ENCODE measurements around the gene RPL27. TPM values are rescaled to one million over a fixed set of nuclear protein-coding genes. Genes with fewer than 3 reads are reported as not detected.

The RPL27 gene
- total and polyA plus RNA-seq, 7 donors: 1,576 to 4,569 (median 2,828) TPM

GRCh38 chr17:42979511-42980273 is 18.5 kb upstream of the RPL27 start, which contains the start of gene PTGES3L:
Gene PTGES3L, minus strand, starts transcription at chr17:42980080. Its CDS starts 27 bp downstream, at chr17:42980053.
- TF ChIP-seq POLR2A (IDR thresholded peaks at IDR 0.05): no peak
- TF ChIP-seq POLR2AphosphoS5 (IDR thresholded peaks at IDR 0.05): peak in 1 of 4 donors; percentile 57
- Histone ChIP-seq H3K9me3 (no peaks in the 10 kb centered on the region), H3K27me3 (no peaks in the 10 kb centered on the region), H3K36me3 (no peaks in the 10 kb centered on the region), H3K4me1 (peaks cover 0 to 32% (median 22%) of the 10 kb centered on the region in 4 donors), H3K4me3 (peak within 1 kb of the TSS; percentile 73 to 96 (median 86)), H3K27ac (peak within 1 kb of the TSS; percentile 84 to 88 (median 86))
- intact Hi-C loops (cut with DNase I): loop anchor here (2.0 kb wide), 1 partner anchor 19 kb away; the partner anchor contains the start of gene RPL27
- WGBS, 2 donors: 13 to 34% methylated on average over 21 of the region's 21 CpGs
- DNase-seq: peak; percentile 82

- TF ChIP-seq POLR2A (IDR thresholded peaks at IDR 0.05) (peak; percentile 45 to 56), EP300 (IDR thresholded peaks at IDR 0.05) (no peak), POLR2AphosphoS5 (IDR thresholded peaks at IDR 0.05) (peak; percentile 74 to 89 (median 84))
- TF ChIP-seq, protein P1, sequence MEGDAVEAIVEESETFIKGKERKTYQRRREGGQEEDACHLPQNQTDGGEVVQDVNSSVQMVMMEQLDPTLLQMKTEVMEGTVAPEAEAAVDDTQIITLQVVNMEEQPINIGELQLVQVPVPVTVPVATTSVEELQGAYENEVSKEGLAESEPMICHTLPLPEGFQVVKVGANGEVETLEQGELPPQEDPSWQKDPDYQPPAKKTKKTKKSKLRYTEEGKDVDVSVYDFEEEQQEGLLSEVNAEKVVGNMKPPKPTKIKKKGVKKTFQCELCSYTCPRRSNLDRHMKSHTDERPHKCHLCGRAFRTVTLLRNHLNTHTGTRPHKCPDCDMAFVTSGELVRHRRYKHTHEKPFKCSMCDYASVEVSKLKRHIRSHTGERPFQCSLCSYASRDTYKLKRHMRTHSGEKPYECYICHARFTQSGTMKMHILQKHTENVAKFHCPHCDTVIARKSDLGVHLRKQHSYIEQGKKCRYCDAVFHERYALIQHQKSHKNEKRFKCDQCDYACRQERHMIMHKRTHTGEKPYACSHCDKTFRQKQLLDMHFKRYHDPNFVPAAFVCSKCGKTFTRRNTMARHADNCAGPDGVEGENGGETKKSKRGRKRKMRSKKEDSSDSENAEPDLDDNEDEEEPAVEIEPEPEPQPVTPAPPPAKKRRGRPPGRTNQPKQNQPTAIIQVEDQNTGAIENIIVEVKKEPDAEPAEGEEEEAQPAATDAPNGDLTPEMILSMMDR (IDR thresholded peaks at IDR 0.05): no peak
Observed at GRCh38 chr17:42980274-42980765, 17.9 kb upstream of the RPL27 start, which contains the start of gene RUNDC1. Gene RUNDC1, plus strand, starts transcription at chr17:42980565. Its CDS starts 12 bp downstream, at chr17:42980577.

DNA sequence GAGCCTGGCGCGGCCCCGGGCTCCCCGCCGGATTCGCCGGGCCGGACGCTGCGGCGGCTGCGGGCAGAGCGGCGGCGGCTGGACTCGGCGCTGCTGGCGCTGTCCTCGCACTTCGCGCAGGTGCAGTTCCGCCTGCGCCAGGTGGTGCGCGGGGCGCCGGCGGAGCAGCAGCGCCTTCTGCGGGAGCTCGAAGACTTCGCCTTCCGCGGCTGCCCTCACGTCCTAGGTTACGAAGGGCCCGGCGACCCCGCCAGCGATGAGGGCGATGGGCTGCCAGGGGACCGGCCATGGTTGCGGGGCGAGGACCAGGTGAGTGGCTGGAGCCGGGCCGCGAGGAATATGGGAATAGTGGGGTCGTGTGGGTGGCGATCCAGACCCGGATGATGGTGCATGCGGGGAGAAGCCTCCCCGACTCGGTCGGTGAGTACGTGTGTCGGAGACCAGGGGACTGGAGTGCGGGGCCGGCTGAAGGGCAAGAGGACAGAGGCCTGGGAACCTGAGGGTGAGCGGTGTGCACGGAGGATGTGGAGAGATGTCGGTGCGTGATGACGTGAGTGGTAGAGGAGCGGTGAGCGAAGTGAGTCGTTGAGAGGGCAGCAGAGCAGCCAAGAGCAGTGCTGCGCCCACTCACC is 17.3 kb upstream of the RPL27 start:
- Histone ChIP-seq H3K9me3 (no peaks in the 10 kb centered on the region), H3K4me1 (peaks cover 0 to 32% (median 22%) of the 10 kb centered on the region in 4 donors), H3K27me3 (no peaks in the 10 kb centered on the region), H3K27ac (peak overlapping the region; percentile 84 to 88 (median 86)), H3K4me3 (peak overlapping the region; percentile 73 to 96 (median 86)), H3K36me3 (peaks cover 0 to 11% (median 0%) of the 10 kb centered on the region in 4 donors)
- 0 to 1% methylated on average over 67 of the region's 67 CpGs for WGBS, 2 donors
- DNase-seq: peak; percentile 75
- intact Hi-C loops (cut with DNase I): loop anchor here (2.0 kb wide), 1 partner anchor 18 kb away; the partner anchor contains the start of gene RPL27
- TF ChIP-seq EP300 (IDR thresholded peaks at IDR 0.05) (no peak), POLR2AphosphoS5 (IDR thresholded peaks at IDR 0.05) (no peak), POLR2A (IDR thresholded peaks at IDR 0.05) (no peak)
- TF ChIP-seq, protein P1 (IDR thresholded peaks at IDR 0.05): no peak

More at GRCh38 chr17:42980274-42980765, 17.9 kb upstream of the RPL27 start, which contains the start of gene RUNDC1:
- peaks cover 0 to 6% (median 0%) of the 10 kb centered on the region in 4 donors for H3K36me3 ChIP-seq
- DNase-seq: peak; percentile 95
- intact Hi-C loops (cut with DNase I): loop anchor here (2.0 kb wide), 1 partner anchor 18 kb away; the partner anchor contains the start of gene RPL27
- 0 to 1% methylated on average over 39 of the region's 39 CpGs for WGBS, 2 donors
- no peaks in the 10 kb centered on the region for H3K9me3 ChIP-seq
- peak within 1 kb of the TSS; percentile 73 to 96 (median 86) for H3K4me3 ChIP-seq
- H3K4me1 ChIP-seq: peaks cover 0 to 32% (median 22%) of the 10 kb centered on the region in 4 donors
- no peaks in the 10 kb centered on the region for H3K27me3 ChIP-seq
- peak within 1 kb of the TSS; percentile 84 to 88 (median 86) for H3K27ac ChIP-seq

DNA sequence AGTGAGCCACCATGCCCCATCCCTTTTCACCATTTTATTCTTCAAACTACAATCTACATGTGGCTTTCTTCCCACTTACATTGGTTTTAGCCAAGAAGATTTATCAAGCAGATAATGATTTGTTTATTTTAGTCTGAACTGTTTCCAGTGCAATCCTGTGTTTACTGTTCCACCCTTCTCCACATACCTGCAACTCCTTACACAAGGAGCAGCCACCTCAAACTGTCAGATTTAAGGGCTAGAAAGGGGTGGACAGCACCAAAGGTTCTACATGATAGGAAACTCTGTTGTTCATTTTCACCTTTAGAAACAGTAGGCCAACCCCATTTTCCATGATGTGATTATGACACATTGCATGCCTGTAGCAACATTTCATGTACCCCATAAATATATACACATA is 16.0 kb upstream of the RPL27 start:
- intact Hi-C loops (cut with DNase I): no loop called here
- DNase-seq: no peak
- peak overlapping the region in 1 of 4 donors; percentile 86 for H3K27ac ChIP-seq
- no peaks in the 10 kb centered on the region for H3K9me3 ChIP-seq
- no peak overlapping the region for H3K4me3 ChIP-seq
- peaks cover 0 to 32% (median 22%) of the 10 kb centered on the region in 4 donors for H3K4me1 ChIP-seq
- H3K27me3 ChIP-seq: no peaks in the 10 kb centered on the region
- peaks cover 0 to 25% (median 7%) of the 10 kb centered on the region in 4 donors for H3K36me3 ChIP-seq
- TF ChIP-seq EP300 (IDR thresholded peaks at IDR 0.05) (no peak), POLR2A (IDR thresholded peaks at IDR 0.05) (no peak), POLR2AphosphoS5 (IDR thresholded peaks at IDR 0.05) (no peak)
- TF ChIP-seq, protein P1 (IDR thresholded peaks at IDR 0.05): no peak

Data from sigmoid colon (tissue), 7 donors.